Caco-2 (cell line): ENCODE results near the gene FOXE1. TPM values are rescaled to one million over a fixed set of nuclear protein-coding genes. Genes with fewer than 3 reads are reported as not detected.

ENCODE experiments used
- BruUV-seq: library from RNA; stranded (reverse); fragments of 400-500 nt; replicated peaks from 2 replicates; lab custom pipeline; 2021; lab: Mats Ljungman, UMichigan
- CTCF ChIA-PET: fragments of 300-600 bp; sonication (Branson Sonifier 250); formaldehyde crosslinking; loops from one replicate; lab custom pipeline; 2022; ENCODE audit warnings: antibody characterized with exemption; lab: Charles Lee
- POLR2A ChIA-PET: fragments of 300-600 bp; sonication (Branson Sonifier 250); formaldehyde crosslinking; loops from one replicate; lab custom pipeline; 2022; ENCODE audit warnings: antibody characterized with exemption; lab: Charles Lee
- DNase-seq, 2 experiments: peaks; one replicate each; pipeline versions ENCODE4 v3.0.0 to v3.0.0-alpha.2; 2020 to 2022
- H3K27me3 ChIP-seq: replicated peaks from 2 replicates; pipeline ENCODE4 v1.6.0; 2011; ENCODE audit warnings: low read length; ENCODE audit not compliant: control insufficient read depth, insufficient read depth
- H3K36me3 ChIP-seq: 2 replicates; pipeline ENCODE4 v1.5.1; 2011; ENCODE audit warnings: low read length; ENCODE audit not compliant: control insufficient read depth, insufficient read depth
- H3K4me1 ChIP-seq: fragments of 250-450 bp; sonication (Bioruptor Pico); 2 replicates; pipeline ENCODE4 v1.5.1; 2020; ENCODE audit warnings: mild to moderate bottlenecking
- H3K4me3 ChIP-seq: 2 replicates; pipeline ENCODE4 v1.5.1; 2011; ENCODE audit warnings: low read depth, mild to moderate bottlenecking, control low read depth, low read length
- H3K9me3 ChIP-seq: fragments of 250-450 bp; sonication (Bioruptor Pico); 2 replicates; pipeline ENCODE4 v1.5.1; 2020; ENCODE audit warnings: mild to moderate bottlenecking, moderate library complexity
- H3K27ac Mint-ChIP-seq: one replicate; pipeline ENCODE4 v1.8.0; 2022; ENCODE audit warnings: mixed read lengths; ENCODE audit not compliant: unreplicated experiment
- H3K27me3 Mint-ChIP-seq: one replicate; pipeline ENCODE4 v1.8.0; 2022; ENCODE audit warnings: mixed read lengths; ENCODE audit not compliant: insufficient read depth, unreplicated experiment
- H3K36me3 Mint-ChIP-seq: one replicate; pipeline ENCODE4 v1.8.0; 2022; ENCODE audit warnings: mild to moderate bottlenecking, mixed read lengths; ENCODE audit not compliant: insufficient read depth, unreplicated experiment
- H3K4me1 Mint-ChIP-seq: one replicate; pipeline ENCODE4 v1.8.0; 2022; ENCODE audit warnings: low read depth, mixed read lengths; ENCODE audit not compliant: unreplicated experiment
- H3K4me3 Mint-ChIP-seq: one replicate; pipeline ENCODE4 v1.8.0; 2022; ENCODE audit warnings: mild to moderate bottlenecking, moderate library complexity, mixed read lengths; ENCODE audit not compliant: unreplicated experiment
- H3K9me3 Mint-ChIP-seq: one replicate; pipeline ENCODE4 v1.8.0; 2022; ENCODE audit warnings: mixed read lengths; ENCODE audit not compliant: unreplicated experiment
- intact Hi-C: fragments of 100-400 bp; cut with micrococcal nuclease; formaldehyde crosslinking; loops from one replicate; pipeline ENCODE4 v1.10.0; 2022; ENCODE audit not compliant: unreplicated experiment
- total RNA-seq: library from RNA; stranded (reverse); gene quantifications from 2 replicates; pipeline ENCODE4 v1.2.3, GENCODE V29; 2022
- TF ChIP-seq, protein P1 (sequence below), 2 experiments: fragments of 200-600 bp in 1 of 2; IDR thresholded peaks; 1 replicate in 1 of 2; 2 replicates in 1 of 2; pipeline versions ENCODE4 v1.5.1 to v1.8.0; 2011 to 2022; ENCODE audit warnings: antibody characterized with exemption in 1 of 2, control low read depth in 1 of 2, inconsistent platforms in 1 of 2, low read depth in 1 of 2, low read length in 1 of 2, mild to moderate bottlenecking in 1 of 2, moderate library complexity in 1 of 2; ENCODE audit not compliant: insufficient read depth in 1 of 2, severe bottlenecking in 1 of 2, unreplicated experiment in 1 of 2

The FOXE1 gene
- total RNA-seq, 1 experiment from 2014 or later, result not detected

DNA sequence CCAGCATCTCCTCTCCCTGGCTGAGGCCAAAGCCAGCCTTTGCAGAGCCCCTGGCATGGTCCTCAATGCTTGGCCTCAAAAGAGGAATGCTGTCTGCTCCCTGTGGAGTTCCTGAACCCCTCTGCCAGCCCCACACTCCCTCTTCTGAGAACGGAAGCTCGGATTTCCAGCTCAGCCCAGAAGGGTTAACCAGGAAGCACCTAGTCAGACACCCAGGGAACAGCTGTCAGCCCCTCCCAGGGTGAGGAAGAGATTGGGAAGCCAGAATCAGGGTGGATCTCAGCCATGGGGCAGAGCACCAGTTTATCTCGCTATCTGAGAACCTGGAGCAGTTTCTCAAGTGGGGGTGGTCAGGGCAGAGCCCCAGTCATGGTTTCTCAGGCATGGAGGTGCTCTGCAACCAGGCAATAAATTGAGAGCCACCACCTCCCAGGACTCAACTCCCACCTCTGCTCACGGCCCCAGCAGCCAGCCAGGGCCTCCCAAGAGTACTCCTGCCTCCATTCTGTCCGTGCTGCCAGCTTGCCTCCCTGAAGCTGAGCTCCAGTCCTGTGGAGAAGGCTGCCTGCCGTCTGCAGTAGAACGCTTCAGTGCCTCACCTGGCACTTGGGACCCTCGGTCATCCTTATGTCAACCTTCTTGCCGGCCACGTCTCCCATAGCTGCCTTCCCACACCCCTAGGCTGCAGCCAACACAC is 7.6 kb downstream of the FOXE1 start:
- CTCF ChIA-PET, result no interaction called here

DNA sequence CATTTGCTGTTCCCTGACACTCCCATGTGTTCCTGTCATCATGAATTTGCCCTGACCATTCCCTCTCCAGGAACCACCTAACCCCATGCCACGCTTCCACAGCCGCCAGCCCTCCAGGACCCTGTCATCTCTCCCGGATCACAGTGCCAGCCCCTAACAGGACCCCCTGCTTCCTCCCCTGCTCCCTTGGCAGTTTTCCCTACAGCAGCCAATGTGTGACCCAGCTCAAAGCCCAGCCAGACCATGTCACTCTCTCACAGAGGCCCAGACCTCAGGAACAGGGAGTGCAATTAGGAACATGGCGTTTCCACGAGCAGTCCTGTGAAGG is 8.1 kb downstream of the FOXE1 start:
- POLR2A ChIA-PET, result no interaction called here
- BruUV-seq, result no TSS peak
- H3K4me1 ChIP-seq, result no peaks in the 10 kb centered on the region
- no peak overlapping the region for H3K4me3 ChIP-seq
- H3K27me3 ChIP-seq, result no peaks in the 10 kb centered on the region
- TF ChIP-seq, protein P1, sequence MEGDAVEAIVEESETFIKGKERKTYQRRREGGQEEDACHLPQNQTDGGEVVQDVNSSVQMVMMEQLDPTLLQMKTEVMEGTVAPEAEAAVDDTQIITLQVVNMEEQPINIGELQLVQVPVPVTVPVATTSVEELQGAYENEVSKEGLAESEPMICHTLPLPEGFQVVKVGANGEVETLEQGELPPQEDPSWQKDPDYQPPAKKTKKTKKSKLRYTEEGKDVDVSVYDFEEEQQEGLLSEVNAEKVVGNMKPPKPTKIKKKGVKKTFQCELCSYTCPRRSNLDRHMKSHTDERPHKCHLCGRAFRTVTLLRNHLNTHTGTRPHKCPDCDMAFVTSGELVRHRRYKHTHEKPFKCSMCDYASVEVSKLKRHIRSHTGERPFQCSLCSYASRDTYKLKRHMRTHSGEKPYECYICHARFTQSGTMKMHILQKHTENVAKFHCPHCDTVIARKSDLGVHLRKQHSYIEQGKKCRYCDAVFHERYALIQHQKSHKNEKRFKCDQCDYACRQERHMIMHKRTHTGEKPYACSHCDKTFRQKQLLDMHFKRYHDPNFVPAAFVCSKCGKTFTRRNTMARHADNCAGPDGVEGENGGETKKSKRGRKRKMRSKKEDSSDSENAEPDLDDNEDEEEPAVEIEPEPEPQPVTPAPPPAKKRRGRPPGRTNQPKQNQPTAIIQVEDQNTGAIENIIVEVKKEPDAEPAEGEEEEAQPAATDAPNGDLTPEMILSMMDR (IDR thresholded peaks at IDR 0.05; ENCODE audit: insufficient read depth in 1 of 2, low read depth in 1 of 2, low read length in 1 of 2, severe bottlenecking in 1 of 2, unreplicated experiment in 1 of 2), result no peak
- H3K9me3 Mint-ChIP-seq, result peaks cover 5% of the 10 kb centered on the region
- H3K27me3 Mint-ChIP-seq, result no peaks in the 10 kb centered on the region
- DNase-seq, result no peak
- no peaks in the 10 kb centered on the region for H3K36me3 Mint-ChIP-seq
- H3K4me1 Mint-ChIP-seq, result no peaks in the 10 kb centered on the region
- CTCF ChIA-PET, result no interaction called here
- H3K36me3 ChIP-seq, result no peaks in the 10 kb centered on the region
- no peak overlapping the region for H3K27ac Mint-ChIP-seq
- H3K9me3 ChIP-seq, result peaks cover 7% of the 10 kb centered on the region
- H3K4me3 Mint-ChIP-seq, result no peak overlapping the region
- intact Hi-C loops, result no loop called here

More for the DNA sequence above, 7.6 kb downstream of the FOXE1 start:
- Mint-ChIP-seq H3K27me3 (no peaks in the 10 kb centered on the region), H3K36me3 (no peaks in the 10 kb centered on the region), H3K4me3 (no peak overlapping the region), H3K27ac (no peak overlapping the region), H3K9me3 (peaks cover under 1% of the 10 kb centered on the region), H3K4me1 (no peaks in the 10 kb centered on the region)
- H3K9me3 ChIP-seq, result peaks cover 2% of the 10 kb centered on the region
- no TSS peak for BruUV-seq
- H3K27me3 ChIP-seq, result no peaks in the 10 kb centered on the region
- H3K4me3 ChIP-seq, result no peak overlapping the region
- no peaks in the 10 kb centered on the region for H3K36me3 ChIP-seq
- intact Hi-C loops, result no loop called here
- no peaks in the 10 kb centered on the region for H3K4me1 ChIP-seq
- DNase-seq, result no peak
- TF ChIP-seq, protein P1 (IDR thresholded peaks at IDR 0.05; ENCODE audit: insufficient read depth in 1 of 2, low read depth in 1 of 2, low read length in 1 of 2, severe bottlenecking in 1 of 2, unreplicated experiment in 1 of 2), result no peak
- POLR2A ChIA-PET, result no interaction called here

- ChIA-PET POLR2A (no interaction called here), CTCF (interaction anchor here (0.8 kb wide), 1 partner anchor 167 kb away, joined by 3 read pairs; no protein-coding TSS in a partner anchor)
- BruUV-seq, result no TSS peak
- peaks cover 18% of the 10 kb centered on the region for H3K9me3 ChIP-seq
- peaks cover 17% of the 10 kb centered on the region for H3K9me3 Mint-ChIP-seq
- no peaks in the 10 kb centered on the region for H3K36me3 ChIP-seq
- no peak for DNase-seq
- no peaks in the 10 kb centered on the region for H3K27me3 Mint-ChIP-seq
- no peaks in the 10 kb centered on the region for H3K27me3 ChIP-seq
- no peak overlapping the region for H3K4me3 ChIP-seq
- intact Hi-C loops, result no loop called here
- no peaks in the 10 kb centered on the region for H3K4me1 Mint-ChIP-seq
- TF ChIP-seq, protein P1 (IDR thresholded peaks at IDR 0.05; ENCODE audit: insufficient read depth in 1 of 2, low read depth in 1 of 2, low read length in 1 of 2, severe bottlenecking in 1 of 2, unreplicated experiment in 1 of 2), result no peak
- H3K4me1 ChIP-seq, result no peaks in the 10 kb centered on the region
- H3K27ac Mint-ChIP-seq, result no peak overlapping the region
- H3K4me3 Mint-ChIP-seq, result no peak overlapping the region
- H3K36me3 Mint-ChIP-seq, result no peaks in the 10 kb centered on the region
These were observed 10.3 kb downstream of the FOXE1 start for GRCh38 chr9:97863314-97863713.
